ENCODE results near the gene C8A. TPM values are rescaled to one million over a fixed set of nuclear protein-coding genes. Genes with fewer than 3 reads are reported as not detected.

C8A gene
- total and polyA plus RNA-seq, 2 of the 13 experiments (the other 11 are each of a cell fraction or from before 2014, with no cell fraction given), result 10.5 to 15.0 TPM

DNA sequence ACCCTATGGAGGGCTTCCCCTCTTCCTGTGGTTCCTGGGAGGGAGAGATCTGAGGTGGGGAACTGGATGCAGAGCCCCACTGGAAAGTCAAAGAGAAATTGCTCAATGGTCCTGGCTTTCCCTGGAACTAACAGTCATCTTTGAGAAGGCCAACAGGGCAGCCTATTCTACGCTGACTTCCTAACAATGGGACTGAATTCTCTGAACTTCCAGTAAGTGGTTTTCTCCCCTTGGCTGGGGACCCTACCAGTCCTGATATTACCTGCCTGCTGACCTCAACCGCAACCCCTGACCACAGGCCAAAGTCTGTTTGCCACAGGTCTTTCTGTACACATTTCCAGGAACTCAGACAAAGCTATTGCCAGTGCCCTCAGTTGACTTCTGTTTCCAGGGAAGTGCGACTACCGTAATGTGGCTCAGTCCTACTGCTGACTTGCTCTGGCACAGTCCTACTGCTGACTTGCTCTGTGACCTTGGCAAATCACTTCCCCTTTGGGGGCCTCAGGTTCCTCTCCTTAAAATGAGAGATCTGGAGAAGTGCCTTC is 55.9 kb downstream of the C8A start (continued):
- no peak for TF ChIP-seq TCF12 (IDR thresholded peaks at IDR 0.05)
- TF ChIP-seq TCF12 (CRISPR knock-in tag; IDR thresholded peaks at IDR 0.05), result peak; percentile 72; the same call in 1 of the 2 replicates
- TF ChIP-seq ZNF761 (CRISPR knock-in tag; conservative IDR thresholded peaks at IDR 0.05), result no peak
- TF ChIP-seq, protein P1, sequence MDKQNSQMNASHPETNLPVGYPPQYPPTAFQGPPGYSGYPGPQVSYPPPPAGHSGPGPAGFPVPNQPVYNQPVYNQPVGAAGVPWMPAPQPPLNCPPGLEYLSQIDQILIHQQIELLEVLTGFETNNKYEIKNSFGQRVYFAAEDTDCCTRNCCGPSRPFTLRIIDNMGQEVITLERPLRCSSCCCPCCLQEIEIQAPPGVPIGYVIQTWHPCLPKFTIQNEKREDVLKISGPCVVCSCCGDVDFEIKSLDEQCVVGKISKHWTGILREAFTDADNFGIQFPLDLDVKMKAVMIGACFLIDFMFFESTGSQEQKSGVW (CRISPR knock-in tag; IDR thresholded peaks at IDR 0.05; ENCODE audit: borderline replicate concordance), result no peak
- TF ChIP-seq FOXO1 (CRISPR knock-in tag; IDR thresholded peaks at IDR 0.05), result peak; percentile 98
- TF ChIP-seq ZMYM2 (CRISPR knock-in tag; IDR thresholded peaks at IDR 0.05), result peak; percentile 95
- TF ChIP-seq, protein P2, sequence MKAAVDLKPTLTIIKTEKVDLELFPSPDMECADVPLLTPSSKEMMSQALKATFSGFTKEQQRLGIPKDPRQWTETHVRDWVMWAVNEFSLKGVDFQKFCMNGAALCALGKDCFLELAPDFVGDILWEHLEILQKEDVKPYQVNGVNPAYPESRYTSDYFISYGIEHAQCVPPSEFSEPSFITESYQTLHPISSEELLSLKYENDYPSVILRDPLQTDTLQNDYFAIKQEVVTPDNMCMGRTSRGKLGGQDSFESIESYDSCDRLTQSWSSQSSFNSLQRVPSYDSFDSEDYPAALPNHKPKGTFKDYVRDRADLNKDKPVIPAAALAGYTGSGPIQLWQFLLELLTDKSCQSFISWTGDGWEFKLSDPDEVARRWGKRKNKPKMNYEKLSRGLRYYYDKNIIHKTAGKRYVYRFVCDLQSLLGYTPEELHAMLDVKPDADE (CRISPR knock-in tag; IDR thresholded peaks at IDR 0.05), result no peak
- TF ChIP-seq ZNF34 (CRISPR knock-in tag; IDR thresholded peaks at IDR 0.05; ENCODE audit: borderline replicate concordance), result 0 out of 2 replicates have a peak, but pooled peaks have one; percentile 66
- TF ChIP-seq NFKB2 (CRISPR knock-in tag; IDR thresholded peaks at IDR 0.05; ENCODE audit: borderline replicate concordance), result no peak
- TF ChIP-seq, protein P3, sequence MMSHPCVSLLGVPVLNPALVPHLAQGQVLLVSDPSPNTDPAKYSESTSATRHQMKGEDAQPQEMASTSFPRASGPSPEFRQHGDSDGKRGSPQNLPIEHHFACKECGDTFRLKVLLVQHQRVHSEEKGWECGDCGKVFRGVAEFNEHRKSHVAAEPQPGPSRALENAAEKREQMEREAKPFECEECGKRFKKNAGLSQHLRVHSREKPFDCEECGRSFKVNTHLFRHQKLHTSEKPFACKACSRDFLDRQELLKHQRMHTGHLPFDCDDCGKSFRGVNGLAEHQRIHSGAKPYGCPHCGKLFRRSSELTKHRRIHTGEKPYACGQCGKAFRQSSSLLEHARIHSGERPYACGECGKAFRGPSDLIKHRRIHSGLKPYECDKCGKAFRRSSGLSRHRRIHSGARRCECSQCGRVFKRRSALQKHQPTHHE (CRISPR knock-in tag; IDR thresholded peaks at IDR 0.05; ENCODE audit: borderline replicate concordance), result peak; percentile 81; the same call in 1 of the 2 replicates
- TF ChIP-seq GPN1 (CRISPR knock-in tag; IDR thresholded peaks at IDR 0.05; ENCODE audit: borderline replicate concordance), result no peak
- peak; percentile 67; the same call in 1 of the 2 replicates for TF ChIP-seq HOXA5 (CRISPR knock-in tag; IDR thresholded peaks at IDR 0.05)
- TF ChIP-seq SUZ12 (IDR thresholded peaks at IDR 0.05; ENCODE audit: low read depth, low read length), result no peak
- TF ChIP-seq SKI (IDR thresholded peaks at IDR 0.05; ENCODE audit: partially characterized antibody), result peak; percentile 98
- TF ChIP-seq RBAK (CRISPR knock-in tag; IDR thresholded peaks at IDR 0.05), result peak; percentile 39; the same call in 1 of the 2 replicates
- no peak for TF ChIP-seq ARHGAP35 (CRISPR knock-in tag; IDR thresholded peaks at IDR 0.05; ENCODE audit: borderline replicate concordance)
- TF ChIP-seq, protein P4, sequence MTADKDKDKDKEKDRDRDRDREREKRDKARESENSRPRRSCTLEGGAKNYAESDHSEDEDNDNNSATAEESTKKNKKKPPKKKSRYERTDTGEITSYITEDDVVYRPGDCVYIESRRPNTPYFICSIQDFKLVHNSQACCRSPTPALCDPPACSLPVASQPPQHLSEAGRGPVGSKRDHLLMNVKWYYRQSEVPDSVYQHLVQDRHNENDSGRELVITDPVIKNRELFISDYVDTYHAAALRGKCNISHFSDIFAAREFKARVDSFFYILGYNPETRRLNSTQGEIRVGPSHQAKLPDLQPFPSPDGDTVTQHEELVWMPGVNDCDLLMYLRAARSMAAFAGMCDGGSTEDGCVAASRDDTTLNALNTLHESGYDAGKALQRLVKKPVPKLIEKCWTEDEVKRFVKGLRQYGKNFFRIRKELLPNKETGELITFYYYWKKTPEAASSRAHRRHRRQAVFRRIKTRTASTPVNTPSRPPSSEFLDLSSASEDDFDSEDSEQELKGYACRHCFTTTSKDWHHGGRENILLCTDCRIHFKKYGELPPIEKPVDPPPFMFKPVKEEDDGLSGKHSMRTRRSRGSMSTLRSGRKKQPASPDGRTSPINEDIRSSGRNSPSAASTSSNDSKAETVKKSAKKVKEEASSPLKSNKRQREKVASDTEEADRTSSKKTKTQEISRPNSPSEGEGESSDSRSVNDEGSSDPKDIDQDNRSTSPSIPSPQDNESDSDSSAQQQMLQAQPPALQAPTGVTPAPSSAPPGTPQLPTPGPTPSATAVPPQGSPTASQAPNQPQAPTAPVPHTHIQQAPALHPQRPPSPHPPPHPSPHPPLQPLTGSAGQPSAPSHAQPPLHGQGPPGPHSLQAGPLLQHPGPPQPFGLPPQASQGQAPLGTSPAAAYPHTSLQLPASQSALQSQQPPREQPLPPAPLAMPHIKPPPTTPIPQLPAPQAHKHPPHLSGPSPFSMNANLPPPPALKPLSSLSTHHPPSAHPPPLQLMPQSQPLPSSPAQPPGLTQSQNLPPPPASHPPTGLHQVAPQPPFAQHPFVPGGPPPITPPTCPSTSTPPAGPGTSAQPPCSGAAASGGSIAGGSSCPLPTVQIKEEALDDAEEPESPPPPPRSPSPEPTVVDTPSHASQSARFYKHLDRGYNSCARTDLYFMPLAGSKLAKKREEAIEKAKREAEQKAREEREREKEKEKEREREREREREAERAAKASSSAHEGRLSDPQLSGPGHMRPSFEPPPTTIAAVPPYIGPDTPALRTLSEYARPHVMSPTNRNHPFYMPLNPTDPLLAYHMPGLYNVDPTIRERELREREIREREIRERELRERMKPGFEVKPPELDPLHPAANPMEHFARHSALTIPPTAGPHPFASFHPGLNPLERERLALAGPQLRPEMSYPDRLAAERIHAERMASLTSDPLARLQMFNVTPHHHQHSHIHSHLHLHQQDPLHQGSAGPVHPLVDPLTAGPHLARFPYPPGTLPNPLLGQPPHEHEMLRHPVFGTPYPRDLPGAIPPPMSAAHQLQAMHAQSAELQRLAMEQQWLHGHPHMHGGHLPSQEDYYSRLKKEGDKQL (CRISPR knock-in tag; IDR thresholded peaks at IDR 0.05; ENCODE audit: low read depth), result peak; percentile 91
- TF ChIP-seq, protein P5, sequence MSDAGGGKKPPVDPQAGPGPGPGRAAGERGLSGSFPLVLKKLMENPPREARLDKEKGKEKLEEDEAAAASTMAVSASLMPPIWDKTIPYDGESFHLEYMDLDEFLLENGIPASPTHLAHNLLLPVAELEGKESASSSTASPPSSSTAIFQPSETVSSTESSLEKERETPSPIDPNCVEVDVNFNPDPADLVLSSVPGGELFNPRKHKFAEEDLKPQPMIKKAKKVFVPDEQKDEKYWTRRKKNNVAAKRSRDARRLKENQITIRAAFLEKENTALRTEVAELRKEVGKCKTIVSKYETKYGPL (CRISPR knock-in tag; IDR thresholded peaks at IDR 0.05), result no peak; the same call in 1 of the 2 replicates
- peak; percentile 97 for TF ChIP-seq NR2F2 (IDR thresholded peaks at IDR 0.05; ENCODE audit: borderline replicate concordance, low read depth)
- TF ChIP-seq, protein P6, sequence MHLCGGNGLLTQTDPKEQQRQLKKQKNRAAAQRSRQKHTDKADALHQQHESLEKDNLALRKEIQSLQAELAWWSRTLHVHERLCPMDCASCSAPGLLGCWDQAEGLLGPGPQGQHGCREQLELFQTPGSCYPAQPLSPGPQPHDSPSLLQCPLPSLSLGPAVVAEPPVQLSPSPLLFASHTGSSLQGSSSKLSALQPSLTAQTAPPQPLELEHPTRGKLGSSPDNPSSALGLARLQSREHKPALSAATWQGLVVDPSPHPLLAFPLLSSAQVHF (CRISPR knock-in tag; IDR thresholded peaks at IDR 0.05), result no peak

Measured in HepG2 (cell line).